Vagina (tissue), 2 donors: ENCODE results near the gene PATJ.

Experiments
- CTCF ChIP-seq, 3 experiments: fragments of 450-650 bp in 2 of 3; fragments of 200-600 bp in 1 of 3; sonication (generic) in 1 of 3; IDR thresholded peaks; one replicate each; pipeline ENCODE4 v1.5.1; 2017 to 2019; ENCODE audit warnings: antibody characterized with exemption in 3 of 3, mild to moderate bottlenecking in 2 of 3, moderate library complexity in 2 of 3
- POLR2A ChIP-seq, 2 donors: fragments of 450-650 bp; IDR thresholded peaks; one replicate each; pipeline ENCODE4 v1.6.1; 2017; ENCODE audit warnings: antibody characterized with exemption in 2 of 2, mild to moderate bottlenecking in 2 of 2, moderate library complexity in 2 of 2
- POLR2AphosphoS5 ChIP-seq, 2 donors: sonication (generic); formaldehyde crosslinking; IDR thresholded peaks; one replicate each; pipeline ENCODE4 v1.9.0; 2017; ENCODE audit warnings: antibody characterized with exemption in 2 of 2, mild to moderate bottlenecking in 2 of 2, low read depth in 1 of 2; ENCODE audit not compliant: insufficient read depth in 1 of 2

- no peak for TF ChIP-seq CTCF (IDR thresholded peaks at IDR 0.05)
- no peak for TF ChIP-seq POLR2AphosphoS5 (IDR thresholded peaks at IDR 0.05; ENCODE audit: insufficient read depth in 1 of 2, low read depth in 1 of 2)
- TF ChIP-seq POLR2A (IDR thresholded peaks at IDR 0.05), result no peak
Observed at GRCh38 chr1:61926597-61926996, 184.3 kb downstream of the PATJ start.
